Measurements from ENCODE around the gene SCRT2. TPM values are rescaled to one million over a fixed set of nuclear protein-coding genes. Genes with fewer than 3 reads are reported as not detected.

Gene SCRT2
- total RNA-seq, 1 experiment from 2014 or later = not detected

DNA sequence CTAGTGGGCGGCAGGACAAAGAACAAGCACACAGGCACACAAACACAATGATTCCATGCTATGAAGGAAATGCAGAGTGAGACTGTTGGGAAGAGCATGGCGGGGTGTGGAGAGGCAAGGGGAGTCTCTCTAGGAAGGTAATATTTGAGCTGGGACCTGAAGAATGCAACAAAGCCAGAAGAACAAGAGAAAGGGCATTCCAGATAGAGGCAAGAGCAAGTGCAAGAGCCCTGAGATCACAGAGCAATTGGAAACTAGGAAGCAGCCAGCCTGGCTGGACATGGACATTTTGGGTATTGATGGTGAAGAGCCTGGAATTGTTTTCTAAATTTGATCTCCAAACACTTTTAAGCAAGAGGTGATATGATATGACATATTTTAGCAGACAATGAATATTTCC lies 38.0 kb downstream of the SCRT2 start:
- DNase-seq (ENCODE audit: low read depth, low spot score) (no peak), ATAC-seq (no peak)
- BruUV-seq (replicated peaks) = no TSS peak
- H3K4me1 ChIP-seq (ENCODE audit: control insufficient read depth, insufficient read depth, low read length) = no peaks in the 10 kb centered on the region
- intact Hi-C loops (cut with micrococcal nuclease; ENCODE audit: unreplicated experiment) = no loop called here
- H3K4me3 ChIP-seq (ENCODE audit: low read depth in 2 of 2, low read length in 2 of 2) = no peak overlapping the region
- no peaks in the 10 kb centered on the region for H3K27me3 ChIP-seq (ENCODE audit: control insufficient read depth, insufficient read depth, low read length)
- no peak overlapping the region for H3K27ac ChIP-seq (ENCODE audit: low read length)
- TF ChIP-seq, protein P1, sequence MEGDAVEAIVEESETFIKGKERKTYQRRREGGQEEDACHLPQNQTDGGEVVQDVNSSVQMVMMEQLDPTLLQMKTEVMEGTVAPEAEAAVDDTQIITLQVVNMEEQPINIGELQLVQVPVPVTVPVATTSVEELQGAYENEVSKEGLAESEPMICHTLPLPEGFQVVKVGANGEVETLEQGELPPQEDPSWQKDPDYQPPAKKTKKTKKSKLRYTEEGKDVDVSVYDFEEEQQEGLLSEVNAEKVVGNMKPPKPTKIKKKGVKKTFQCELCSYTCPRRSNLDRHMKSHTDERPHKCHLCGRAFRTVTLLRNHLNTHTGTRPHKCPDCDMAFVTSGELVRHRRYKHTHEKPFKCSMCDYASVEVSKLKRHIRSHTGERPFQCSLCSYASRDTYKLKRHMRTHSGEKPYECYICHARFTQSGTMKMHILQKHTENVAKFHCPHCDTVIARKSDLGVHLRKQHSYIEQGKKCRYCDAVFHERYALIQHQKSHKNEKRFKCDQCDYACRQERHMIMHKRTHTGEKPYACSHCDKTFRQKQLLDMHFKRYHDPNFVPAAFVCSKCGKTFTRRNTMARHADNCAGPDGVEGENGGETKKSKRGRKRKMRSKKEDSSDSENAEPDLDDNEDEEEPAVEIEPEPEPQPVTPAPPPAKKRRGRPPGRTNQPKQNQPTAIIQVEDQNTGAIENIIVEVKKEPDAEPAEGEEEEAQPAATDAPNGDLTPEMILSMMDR (IDR thresholded peaks at IDR 0.05) = no peak
- no peak for TF ChIP-seq REST (IDR thresholded peaks at IDR 0.05; ENCODE audit: insufficient read depth in 1 of 2, low read depth in 2 of 2, low read length in 1 of 2)
- TF ChIP-seq SIN3A (IDR thresholded peaks at IDR 0.05; ENCODE audit: borderline replicate concordance, insufficient read depth, low read depth, low read length) = no peak
- no peak for TF ChIP-seq TCF7L2 (IDR thresholded peaks at IDR 0.05; ENCODE audit: low read depth, low read length)
- TF ChIP-seq POLR2AphosphoS5 (IDR thresholded peaks at IDR 0.05; ENCODE audit: low read depth, low read length) = no peak
- in situ Hi-C loops (cut with HindIII; ENCODE audit: low pct_unique_long_range_greater_than_20kb, low sequenced_read_pairs) = no loop called here
- CTCF ChIA-PET = no interaction called here
- POLR2A ChIA-PET = no interaction called here
- no peaks in the 10 kb centered on the region for H3K36me3 ChIP-seq (ENCODE audit: control insufficient read depth, insufficient read depth, low read length)
- no peaks in the 10 kb centered on the region for H3K9me3 ChIP-seq (ENCODE audit: control insufficient read depth, insufficient read depth, low read depth, low read length)

GRCh38 chr20:635893-636338 lies 39.7 kb downstream of the SCRT2 start:
- in situ Hi-C loops (cut with HindIII; ENCODE audit: low pct_unique_long_range_greater_than_20kb, low sequenced_read_pairs) = no loop called here
- no peaks in the 10 kb centered on the region for H3K9me3 ChIP-seq (ENCODE audit: control insufficient read depth, insufficient read depth, low read depth, low read length)
- no peak for ATAC-seq

More at GRCh38 chr20:635893-636338, 39.7 kb downstream of the SCRT2 start:
- CTCF ChIA-PET = interaction anchor here (1.5 kb wide), 1 partner anchor 9 kb away, joined by 4 read pairs; no protein-coding TSS in a partner anchor
- TF ChIP-seq, protein P1 (IDR thresholded peaks at IDR 0.05) = no peak
- TF ChIP-seq SIN3A (IDR thresholded peaks at IDR 0.05; ENCODE audit: borderline replicate concordance, insufficient read depth, low read depth, low read length) (no peak), TCF7L2 (IDR thresholded peaks at IDR 0.05; ENCODE audit: low read depth, low read length) (no peak), POLR2AphosphoS5 (IDR thresholded peaks at IDR 0.05; ENCODE audit: low read depth, low read length) (no peak), REST (IDR thresholded peaks at IDR 0.05; ENCODE audit: insufficient read depth in 1 of 2, low read depth in 2 of 2, low read length in 1 of 2) (no peak)
- no peaks in the 10 kb centered on the region for H3K36me3 ChIP-seq (ENCODE audit: control insufficient read depth, insufficient read depth, low read length)
- BruUV-seq (replicated peaks) = no TSS peak
- intact Hi-C loops (cut with micrococcal nuclease; ENCODE audit: unreplicated experiment) = no loop called here
- no peaks in the 10 kb centered on the region for H3K4me1 ChIP-seq (ENCODE audit: control insufficient read depth, insufficient read depth, low read length)
- H3K27me3 ChIP-seq (ENCODE audit: control insufficient read depth, insufficient read depth, low read length) = peaks cover 4% of the 10 kb centered on the region; the same call in 1 of the 2 replicates
- POLR2A ChIA-PET = no interaction called here
- DNase-seq (ENCODE audit: low read depth, low spot score) = no peak
- no peak overlapping the region for H3K4me3 ChIP-seq (ENCODE audit: low read depth in 2 of 2, low read length in 2 of 2)
- H3K27ac ChIP-seq (ENCODE audit: low read length) = no peak overlapping the region

Measured in Panc1 (cell line).